H1 (cell line): ENCODE data around the gene FRMD4A. TPM values are rescaled to one million over a fixed set of nuclear protein-coding genes. Genes with fewer than 3 reads are reported as not detected.

Source experiments
- CTCF ChIA-PET: fragments of 300-600 bp; sonication (Branson Sonifier 250); formaldehyde crosslinking; loops from one replicate; lab custom pipeline; 2021; ENCODE audit not compliant: partially characterized antibody; lab: Charles Lee
- POLR2A ChIA-PET: fragments of 300-600 bp; sonication (Branson Sonifier 250); formaldehyde crosslinking; loops from one replicate; lab custom pipeline; 2021; ENCODE audit warnings: inconsistent platforms; ENCODE audit not compliant: partially characterized antibody; lab: Charles Lee
- DNase-seq, 2 experiments: peaks; one replicate each; pipeline versions ENCODE4 v3.0.0 to v3.0.0-alpha.2; 2010 to 2022; ENCODE audit warnings: low spot score in 2 of 2, low read depth in 1 of 2, mixed read lengths in 1 of 2
- FAIRE-seq: peaks from 2 replicates; lab custom pipeline; 2011; peaks lifted over from hg19 to GRCh38; lab: Jason Lieb, UNC
- H2AFZ ChIP-seq: 2 replicates; pipeline ENCODE4 v1.8.1; 2012; ENCODE audit warnings: low read length, inconsistent platforms
- H2AK5ac ChIP-seq: 2 replicates; pipeline ENCODE4 v1.6.1; 2013; ENCODE audit warnings: low read depth, low read length
- H2BK120ac ChIP-seq: replicated peaks from 2 replicates; pipeline ENCODE3; 2013; ENCODE audit warnings: low read depth, low read length, inconsistent platforms
- H2BK12ac ChIP-seq: 2 replicates; pipeline ENCODE4 v1.6.1; 2013; ENCODE audit warnings: low read depth, low read length
- H2BK15ac ChIP-seq: 2 replicates; pipeline ENCODE4 v1.6.1; 2013; ENCODE audit warnings: low read length
- H2BK20ac ChIP-seq: 2 replicates; pipeline ENCODE4 v1.6.1; 2013; ENCODE audit warnings: low read length
- H2BK5ac ChIP-seq: 2 replicates; pipeline ENCODE4 v1.6.1; 2013; ENCODE audit warnings: low read depth, low read length
- H3K14ac ChIP-seq: 2 replicates; pipeline ENCODE4 v1.6.1; 2013; ENCODE audit warnings: inconsistent platforms; ENCODE audit not compliant: insufficient read length
- H3K18ac ChIP-seq: 2 replicates; pipeline ENCODE4 v1.6.1; 2013; ENCODE audit warnings: low read length; ENCODE audit errors: extremely low read depth
- H3K23ac ChIP-seq: 2 replicates; pipeline ENCODE4 v1.6.1; 2013; ENCODE audit warnings: inconsistent platforms; ENCODE audit not compliant: insufficient read length
- H3K23me2 ChIP-seq: 2 replicates; pipeline ENCODE4 v1.6.1; 2013; ENCODE audit warnings: low read depth, low read length
- H3K27ac ChIP-seq: 2 replicates; pipeline ENCODE4 v1.6.1; 2011; ENCODE audit warnings: low read depth, low read length, inconsistent platforms
- H3K27me3 ChIP-seq, 4 experiments: replicated peaks in 1 of 4; 1 replicate in 1 of 4; 2 replicates in 3 of 4; pipeline versions ENCODE4 v1.6.1 to v1.8.1; 2011 to 2013; ENCODE audit warnings: low read length in 3 of 4, mild to moderate bottlenecking in 3 of 4, inconsistent platforms in 2 of 4, mixed read lengths in 2 of 4, moderate library complexity in 1 of 4; ENCODE audit not compliant: control insufficient read depth in 3 of 4, insufficient read depth in 3 of 4; ENCODE audit errors: extremely low read depth in 1 of 4
- H3K36me3 ChIP-seq, 4 experiments: 2 replicates each; pipeline versions ENCODE4 v1.6.1 to v1.8.1; 2011 to 2013; ENCODE audit warnings: mild to moderate bottlenecking in 4 of 4, low read length in 3 of 4, moderate library complexity in 2 of 4, control low read depth in 1 of 4, inconsistent platforms in 1 of 4; ENCODE audit not compliant: insufficient read depth in 4 of 4, control insufficient read depth in 2 of 4
- H3K4ac ChIP-seq: replicated peaks from 2 replicates; pipeline ENCODE3; 2013; ENCODE audit warnings: low read length, low read depth, mixed read lengths, inconsistent platforms; ENCODE audit not compliant: insufficient read length
- H3K4me1 ChIP-seq, 4 experiments: replicated peaks in 1 of 4; 1 replicate in 1 of 4; 2 replicates in 3 of 4; pipeline versions ENCODE4 v1.6.1 to v1.8.1; 2011 to 2013; ENCODE audit warnings: low read length in 3 of 4, inconsistent platforms in 2 of 4, mixed read lengths in 1 of 4; ENCODE audit not compliant: insufficient read depth in 4 of 4, control insufficient read depth in 3 of 4
- H3K4me2 ChIP-seq, 2 experiments: 2 replicates each; pipeline versions ENCODE4 v1.6.1 to v1.8.1; 2011 to 2013; ENCODE audit warnings: low read depth in 2 of 2, low read length in 2 of 2, control low read depth in 1 of 2, inconsistent platforms in 1 of 2, mild to moderate bottlenecking in 1 of 2; ENCODE audit not compliant: insufficient read depth in 1 of 2
- H3K4me3 ChIP-seq, 4 experiments: fragments of 200-600, 300-600 bp in 1 of 4; sonication (generic), shearing (Covaris generic), sonication (Bioruptor Twin) in 1 of 4; 2 replicates each; pipeline versions ENCODE4 v1.5.1 to v1.8.1; 2011 to 2016; ENCODE audit warnings: low read length in 4 of 4, low read depth in 3 of 4, control low read depth in 2 of 4, inconsistent platforms in 2 of 4, mild to moderate bottlenecking in 2 of 4, mixed read lengths in 1 of 4, moderate library complexity in 1 of 4; ENCODE audit not compliant: insufficient read depth in 2 of 4; ENCODE audit errors: extremely low read depth in 1 of 4
- H3K56ac ChIP-seq: replicated peaks from 2 replicates; pipeline ENCODE3; 2013; ENCODE audit warnings: low read depth, mild to moderate bottlenecking, mixed read lengths, low read length, inconsistent platforms; ENCODE audit not compliant: insufficient read length
- H3K79me1 ChIP-seq: 2 replicates; pipeline ENCODE4 v1.6.1; 2013; ENCODE audit warnings: low read depth, low read length, control low read depth
- H3K79me2 ChIP-seq, 2 experiments: 2 replicates each; pipeline versions ENCODE4 v1.6.1 to v1.8.1; 2012 to 2013; ENCODE audit warnings: low read length in 2 of 2, mild to moderate bottlenecking in 2 of 2, inconsistent platforms in 1 of 2; ENCODE audit not compliant: insufficient read depth in 2 of 2, control insufficient read depth in 1 of 2
- H3K9ac ChIP-seq, 4 experiments: replicated peaks in 1 of 4; 1 replicate in 1 of 4; 2 replicates in 3 of 4; pipeline versions ENCODE4 v1.6.1 to v1.8.1; 2011 to 2013; ENCODE audit warnings: low read depth in 3 of 4, low read length in 3 of 4, control low read depth in 2 of 4, mild to moderate bottlenecking in 2 of 4, moderate library complexity in 2 of 4, inconsistent platforms in 1 of 4; ENCODE audit errors: extremely low read depth in 1 of 4
- H3K9me3 ChIP-seq, 2 experiments: 2 replicates each; pipeline versions ENCODE4 v1.6.1 to v1.8.1; 2012 to 2013; ENCODE audit warnings: mild to moderate bottlenecking in 2 of 2, moderate library complexity in 2 of 2, control low read depth in 1 of 2, inconsistent platforms in 1 of 2, low read depth in 1 of 2, low read length in 1 of 2, mixed read lengths in 1 of 2; ENCODE audit not compliant: insufficient read depth in 2 of 2
- H4K20me1 ChIP-seq, 2 experiments: replicated peaks in 1 of 2; 2 replicates each; pipeline versions ENCODE3 to v1.8.1; 2011 to 2013; ENCODE audit warnings: inconsistent platforms in 2 of 2, low read length in 2 of 2, mild to moderate bottlenecking in 1 of 2; ENCODE audit not compliant: insufficient read depth in 2 of 2, control insufficient read depth in 1 of 2
- H4K5ac ChIP-seq: 2 replicates; pipeline ENCODE4 v1.6.1; 2013; ENCODE audit warnings: low read length, low read depth, mixed read lengths, inconsistent platforms; ENCODE audit not compliant: insufficient read length
- H4K8ac ChIP-seq: 2 replicates; pipeline ENCODE4 v1.8.0; 2013; ENCODE audit warnings: mild to moderate bottlenecking, moderate library complexity, low read length, inconsistent platforms; ENCODE audit not compliant: insufficient read depth; ENCODE audit errors: extremely low read depth
- H4K91ac ChIP-seq: replicated peaks from 2 replicates; pipeline ENCODE3; 2013; ENCODE audit warnings: low read length, mixed read lengths, inconsistent platforms; ENCODE audit not compliant: insufficient read length
- ATF2 ChIP-seq: IDR thresholded peaks from 2 replicates; pipeline ENCODE4 v1.6.1; 2012; ENCODE audit warnings: low read length, inconsistent platforms
- ATF3 ChIP-seq: IDR thresholded peaks from 2 replicates; pipeline ENCODE4 v1.6.1; 2011; ENCODE audit warnings: low read depth, mild to moderate bottlenecking, low read length; ENCODE audit not compliant: insufficient read depth
- BCL11A ChIP-seq, 2 experiments: IDR thresholded peaks; one replicate each; pipeline ENCODE4 v1.6.1; 2011; ENCODE audit warnings: low read depth in 2 of 2, low read length in 2 of 2, mild to moderate bottlenecking in 2 of 2
- CTBP2 ChIP-seq: IDR thresholded peaks from 2 replicates; pipeline ENCODE4 v1.7.0; 2011; ENCODE audit warnings: borderline replicate concordance, mild to moderate bottlenecking, moderate library complexity, mixed read lengths, low read length; ENCODE audit not compliant: insufficient read depth, insufficient read length
- EP300 ChIP-seq, 2 experiments: IDR thresholded peaks; 1 replicate in 1 of 2; 2 replicates in 1 of 2; pipeline ENCODE4 v1.6.1; 2011 to 2012; ENCODE audit warnings: low read depth in 2 of 2, low read length in 2 of 2, mild to moderate bottlenecking in 2 of 2, borderline replicate concordance in 1 of 2, inconsistent platforms in 1 of 2, moderate library complexity in 1 of 2
- GABPA ChIP-seq: IDR thresholded peaks from 2 replicates; pipeline ENCODE4 v1.6.1; 2011; ENCODE audit warnings: mild to moderate bottlenecking, low read length, moderate library complexity, borderline replicate concordance; ENCODE audit not compliant: insufficient read depth
- KDM4A ChIP-seq: IDR thresholded peaks from one replicate; pipeline ENCODE4 v1.7.1; 2012; ENCODE audit warnings: low read depth, mild to moderate bottlenecking, moderate library complexity, low read length, inconsistent platforms; ENCODE audit not compliant: severe bottlenecking
- KDM5A ChIP-seq: fragments of 200-600 bp; IDR thresholded peaks from 2 replicates; pipeline ENCODE4 v1.7.1; 2012; ENCODE audit warnings: mild to moderate bottlenecking, low read length, inconsistent platforms, mixed read lengths
- NANOG ChIP-seq: IDR thresholded peaks from 2 replicates; pipeline ENCODE4 v1.6.1; 2011; ENCODE audit warnings: low read length, low read depth, mild to moderate bottlenecking, inconsistent platforms; ENCODE audit not compliant: insufficient read depth, poor library complexity, severe bottlenecking
- ZNF274 ChIP-seq: IDR thresholded peaks from 2 replicates; pipeline ENCODE4 v1.7.0; 2012; ENCODE audit warnings: low read length, borderline replicate concordance; ENCODE audit errors: extremely low read depth
- WGBS, 2 experiments: shearing (Covaris generic) in 1 of 2; methylation state at CpG; one replicate each; pipeline versions ENCODE4 v1.1.6 to v1.1.7; 2013 to 2015; ENCODE audit warnings: low lambda C conversion rate in 2 of 2, mixed read lengths in 2 of 2, inconsistent platforms in 1 of 2, low coverage in 1 of 2, missing lambda C conversion rate in 1 of 2; ENCODE audit not compliant: insufficient replicate concordance in 2 of 2, insufficient coverage in 1 of 2, insufficient read length in 1 of 2; ENCODE audit errors: extremely low coverage in 1 of 2, missing lambda C conversion rate in 1 of 2; 5-methylcytosine and 5-hydroxymethylcytosine counted together
- polyA plus RNA-seq, 7 experiments: library from polyadenylated mRNA; depleted of rRNA in 3 of 7; stranded (reverse) in 5 of 7; unstranded in 2 of 7; fragments of >200 nt in 5 of 7; fragments of 200-250 nt in 2 of 7; gene quantifications; 1 replicate in 5 of 7; 2 replicates in 1 of 7; 4 replicates in 1 of 7; pipeline versions ENCODE4 v1.2.1 to v1.2.3, GENCODE V29; 2011 to 2013; ENCODE audit warnings: missing spikeins in 2 of 7, mixed read lengths in 2 of 7
- total RNA-seq: library from RNA; stranded (reverse); fragmentation: NEBNext Ultra II Directional; extraction: Animal tissue kit (Norgen Biotek cat#: 25700); gene quantifications from 2 replicates; pipeline ENCODE4 v1.2.1, GENCODE V29; 2021

FRMD4A gene
- total and polyA plus RNA-seq, 2 of the 8 experiments (the other 6 are each of a cell fraction or from before 2014, with no cell fraction given): 38.6 to 39.6 TPM

DNA sequence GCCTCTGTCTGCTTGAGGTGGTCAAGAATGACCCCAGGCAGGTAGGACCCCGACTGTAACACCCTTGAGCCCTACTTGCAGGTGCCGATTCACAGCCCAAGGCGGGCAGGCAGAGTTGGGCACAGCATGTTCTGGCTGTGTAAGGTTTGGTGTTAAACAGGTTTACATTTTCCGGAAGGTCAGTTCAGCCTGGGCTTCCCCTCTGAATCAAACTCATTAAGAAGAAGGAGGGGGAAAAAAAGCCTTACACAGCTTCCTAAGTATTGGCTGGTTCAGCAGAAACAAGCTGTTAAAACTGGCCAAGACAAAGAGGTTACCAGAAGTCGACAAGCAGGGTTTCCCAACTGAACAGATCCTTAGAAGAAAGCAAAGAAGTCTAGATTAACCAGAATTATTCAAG is 611.3 kb downstream of the FRMD4A start:
- no peak overlapping the region for H2AK5ac ChIP-seq
- peaks cover 2% of the 10 kb centered on the region; the same call in 1 of the 2 replicates for H3K23me2 ChIP-seq
- H3K23ac ChIP-seq: no peak overlapping the region
- CTCF ChIA-PET: interaction anchor here (0.8 to 1.7 kb wide), 4 partner anchors 11 to 58 kb away, joined by 3 to 5 read pairs (median 3); no protein-coding TSS in a partner anchor
- no peak overlapping the region for H3K9ac ChIP-seq
- H2AFZ ChIP-seq: no peak overlapping the region
- no peaks in the 10 kb centered on the region for H3K79me1 ChIP-seq
- DNase-seq: no peak
- H3K56ac ChIP-seq: no peak overlapping the region
- no peak overlapping the region for H4K8ac ChIP-seq
- no peak overlapping the region for H3K4me2 ChIP-seq
- no peak overlapping the region for H4K91ac ChIP-seq
- H3K14ac ChIP-seq: no peak overlapping the region
- H3K4me3 ChIP-seq: no peak overlapping the region
- H3K79me2 ChIP-seq: no peaks in the 10 kb centered on the region
- H4K20me1 ChIP-seq: no peaks in the 10 kb centered on the region
- no peak overlapping the region for H4K5ac ChIP-seq
- no peaks in the 10 kb centered on the region for H3K9me3 ChIP-seq
- no peak overlapping the region for H2BK12ac ChIP-seq
- H3K27me3 ChIP-seq: no peaks in the 10 kb centered on the region
- no peak overlapping the region for H2BK20ac ChIP-seq
- H3K4me1 ChIP-seq: peaks cover 0 to 3% (median 0%) of the 10 kb centered on the region in 4 experiments; a peak in 1 of 7 replicates
- no peak overlapping the region for H2BK120ac ChIP-seq
- H3K27ac ChIP-seq: no peak overlapping the region
- H3K18ac ChIP-seq: no peak overlapping the region
- 92% methylated on average over 5 of the region's 5 CpGs; no CpG with 5 or more reads in 1 of the 2 experiments for WGBS, 2 experiments
- H3K36me3 ChIP-seq: 0 out of 8 replicates have a peak, but pooled peaks cover 0 to 2% (median under 1%) of the 10 kb centered on the region in 4 experiments
- POLR2A ChIA-PET: interaction anchor here (2.3 kb wide), 1 partner anchor 12 kb away, joined by 10 read pairs; no protein-coding TSS in a partner anchor
- H3K4ac ChIP-seq: no peak overlapping the region
- H2BK15ac ChIP-seq: no peak overlapping the region
- H2BK5ac ChIP-seq: peak overlapping the region; percentile 18; the same call in 1 of the 2 replicates
- no peak for FAIRE-seq
- TF ChIP-seq KDM5A (no peak), ATF3 (no peak), NANOG (no peak), BCL11A (IDR thresholded peaks at IDR 0.05; ENCODE audit: low read depth in 2 of 2, low read length in 2 of 2) (no peak), ATF2 (no peak), GABPA (no peak), ZNF274 (no peak), EP300 (IDR thresholded peaks at IDR 0.05; ENCODE audit: borderline replicate concordance in 1 of 2, low read depth in 2 of 2, low read length in 2 of 2) (no peak), KDM4A (no peak), CTBP2 (no peak)
